HG03045 (cell line): ENCODE results near the gene KTI12.
A peak's percentile ranks its signal among the peaks of the same experiment; 100 is the strongest.
"Not testable (repeated sequence)": the region's sequence is repeated elsewhere in the genome, so short reads cannot be mapped to it uniquely, and the experiment has no call there.

Source experiments
- ATAC-seq: cut with Tn5 transposase; IDR thresholded peaks from one replicate; pipeline ENCODE4 v1.9.1; 2021; ENCODE audit warnings: mild to moderate bottlenecking, moderate library complexity; ENCODE audit not compliant: unreplicated experiment

Gene KTI12

GRCh38 chr1:52033190-52034049, at the start of gene KTI12:
KTI12 (minus strand) TSS chr1:52033810; CDS start chr1:52033761, 49 bp downstream.
- ATAC-seq, result peak; percentile 90

- no peak for ATAC-seq
These were observed 46.4 kb upstream of the KTI12 start for GRCh38 chr1:52080014-52080415.

- ATAC-seq, result not testable (repeated sequence)
These were observed 43.7 kb upstream of the KTI12 start for GRCh38 chr1:52077277-52077676.

GRCh38 chr1:52072291-52072690, 38.7 kb upstream of the KTI12 start:
- no peak for ATAC-seq

GRCh38 chr1:52070704-52071103, 37.1 kb upstream of the KTI12 start:
- no peak for ATAC-seq

- ATAC-seq, result no peak
These were observed 29.6 kb upstream of the KTI12 start for GRCh38 chr1:52063192-52063591.

- no peak for ATAC-seq
These were observed 27.2 kb upstream of the KTI12 start for GRCh38 chr1:52060822-52061221.

- no peak for ATAC-seq
These were observed 26.3 kb upstream of the KTI12 start for GRCh38 chr1:52059888-52060287.

GRCh38 chr1:52059321-52059720, 25.7 kb upstream of the KTI12 start:
- no peak for ATAC-seq

GRCh38 chr1:52057876-52058415, 24.3 kb upstream of the KTI12 start:
- ATAC-seq, result no peak

GRCh38 chr1:52057255-52057654, 23.6 kb upstream of the KTI12 start:
- ATAC-seq, result no peak

GRCh38 chr1:52056937-52057231, 23.3 kb upstream of the KTI12 start:
- no peak for ATAC-seq

- ATAC-seq, result peak; percentile 86
These were observed 22.7 kb upstream of the KTI12 start, which contains the start of gene BTF3L4 for GRCh38 chr1:52056163-52056936. BTF3L4 (plus strand) TSS chr1:52056295; CDS start chr1:52059848, 3,553 bp downstream.

GRCh38 chr1:52055866-52056162, 22.2 kb upstream of the KTI12 start:
- ATAC-seq, result no peak

- ATAC-seq, result peak; percentile 47
These were observed 21.7 kb upstream of the KTI12 start, which contains the start of gene TXNDC12 for GRCh38 chr1:52055066-52055865. TXNDC12 (minus strand) TSS chr1:52055191; CDS start chr1:52055096, 95 bp downstream.

- ATAC-seq, result no peak
These were observed 21.0 kb upstream of the KTI12 start for GRCh38 chr1:52054496-52055065.

GRCh38 chr1:52053862-52054261, 20.3 kb upstream of the KTI12 start:
- ATAC-seq, result no peak

- not testable (repeated sequence) for ATAC-seq
These were observed 15.7 kb upstream of the KTI12 start for GRCh38 chr1:52049337-52049736.

- not testable (repeated sequence) for ATAC-seq
These were observed 12.1 kb upstream of the KTI12 start for GRCh38 chr1:52045666-52046195.

- ATAC-seq, result no peak
These were observed 11.6 kb upstream of the KTI12 start for GRCh38 chr1:52045236-52045635.
